Panc1 (cell line): Measurements from ENCODE around the gene MRNIP.

Experiments
- POLR2AphosphoS5 ChIP-seq: IDR thresholded peaks from 2 replicates; pipeline ENCODE4 v1.6.1; 2012; ENCODE audit warnings: mild to moderate bottlenecking, low read depth, low read length, moderate library complexity
- SIN3A ChIP-seq: IDR thresholded peaks from 2 replicates; pipeline ENCODE4 v1.6.1; 2012; ENCODE audit warnings: low read depth, mild to moderate bottlenecking, low read length, moderate library complexity, borderline replicate concordance; ENCODE audit not compliant: insufficient read depth
- TF ChIP-seq, protein P1 (sequence below), 2 experiments: IDR thresholded peaks; 2 replicates each; pipeline ENCODE4 v1.6.1; 2011 to 2012; ENCODE audit warnings: low read depth in 2 of 2, control low read depth in 1 of 2, low read length in 1 of 2, mild to moderate bottlenecking in 1 of 2, moderate library complexity in 1 of 2; ENCODE audit not compliant: insufficient read depth in 1 of 2
- TF ChIP-seq, protein P2 (sequence below): fragments of 450-650 bp; IDR thresholded peaks from 2 replicates; pipeline ENCODE4 v1.5.1; 2017; ENCODE audit warnings: mild to moderate bottlenecking

DNA sequence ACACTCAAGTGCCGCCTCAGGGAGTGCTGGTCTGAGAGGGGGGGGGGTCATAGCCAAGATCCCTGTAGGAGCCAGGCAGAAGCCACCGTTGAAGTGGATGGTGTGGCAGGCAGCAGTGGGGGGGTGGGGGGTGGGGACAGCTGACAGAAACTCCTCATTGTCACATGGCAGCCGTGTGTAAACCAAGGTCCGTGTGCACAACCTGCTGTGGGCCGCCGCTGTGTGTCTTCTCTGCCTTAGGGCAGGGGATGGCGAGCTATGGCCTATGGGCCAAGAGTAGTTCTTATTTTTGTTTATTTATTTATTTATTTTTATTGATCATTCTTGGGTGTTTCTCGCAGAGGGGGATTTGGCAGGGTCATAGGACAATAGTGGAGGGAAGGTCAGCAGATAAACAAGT, 24.5 kb downstream of the MRNIP start:
- TF ChIP-seq, protein P1, sequence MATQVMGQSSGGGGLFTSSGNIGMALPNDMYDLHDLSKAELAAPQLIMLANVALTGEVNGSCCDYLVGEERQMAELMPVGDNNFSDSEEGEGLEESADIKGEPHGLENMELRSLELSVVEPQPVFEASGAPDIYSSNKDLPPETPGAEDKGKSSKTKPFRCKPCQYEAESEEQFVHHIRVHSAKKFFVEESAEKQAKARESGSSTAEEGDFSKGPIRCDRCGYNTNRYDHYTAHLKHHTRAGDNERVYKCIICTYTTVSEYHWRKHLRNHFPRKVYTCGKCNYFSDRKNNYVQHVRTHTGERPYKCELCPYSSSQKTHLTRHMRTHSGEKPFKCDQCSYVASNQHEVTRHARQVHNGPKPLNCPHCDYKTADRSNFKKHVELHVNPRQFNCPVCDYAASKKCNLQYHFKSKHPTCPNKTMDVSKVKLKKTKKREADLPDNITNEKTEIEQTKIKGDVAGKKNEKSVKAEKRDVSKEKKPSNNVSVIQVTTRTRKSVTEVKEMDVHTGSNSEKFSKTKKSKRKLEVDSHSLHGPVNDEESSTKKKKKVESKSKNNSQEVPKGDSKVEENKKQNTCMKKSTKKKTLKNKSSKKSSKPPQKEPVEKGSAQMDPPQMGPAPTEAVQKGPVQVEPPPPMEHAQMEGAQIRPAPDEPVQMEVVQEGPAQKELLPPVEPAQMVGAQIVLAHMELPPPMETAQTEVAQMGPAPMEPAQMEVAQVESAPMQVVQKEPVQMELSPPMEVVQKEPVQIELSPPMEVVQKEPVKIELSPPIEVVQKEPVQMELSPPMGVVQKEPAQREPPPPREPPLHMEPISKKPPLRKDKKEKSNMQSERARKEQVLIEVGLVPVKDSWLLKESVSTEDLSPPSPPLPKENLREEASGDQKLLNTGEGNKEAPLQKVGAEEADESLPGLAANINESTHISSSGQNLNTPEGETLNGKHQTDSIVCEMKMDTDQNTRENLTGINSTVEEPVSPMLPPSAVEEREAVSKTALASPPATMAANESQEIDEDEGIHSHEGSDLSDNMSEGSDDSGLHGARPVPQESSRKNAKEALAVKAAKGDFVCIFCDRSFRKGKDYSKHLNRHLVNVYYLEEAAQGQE (IDR thresholded peaks at IDR 0.05; ENCODE audit: insufficient read depth in 1 of 2, low read depth in 2 of 2, low read length in 1 of 2), result no peak
- TF ChIP-seq, protein P2, sequence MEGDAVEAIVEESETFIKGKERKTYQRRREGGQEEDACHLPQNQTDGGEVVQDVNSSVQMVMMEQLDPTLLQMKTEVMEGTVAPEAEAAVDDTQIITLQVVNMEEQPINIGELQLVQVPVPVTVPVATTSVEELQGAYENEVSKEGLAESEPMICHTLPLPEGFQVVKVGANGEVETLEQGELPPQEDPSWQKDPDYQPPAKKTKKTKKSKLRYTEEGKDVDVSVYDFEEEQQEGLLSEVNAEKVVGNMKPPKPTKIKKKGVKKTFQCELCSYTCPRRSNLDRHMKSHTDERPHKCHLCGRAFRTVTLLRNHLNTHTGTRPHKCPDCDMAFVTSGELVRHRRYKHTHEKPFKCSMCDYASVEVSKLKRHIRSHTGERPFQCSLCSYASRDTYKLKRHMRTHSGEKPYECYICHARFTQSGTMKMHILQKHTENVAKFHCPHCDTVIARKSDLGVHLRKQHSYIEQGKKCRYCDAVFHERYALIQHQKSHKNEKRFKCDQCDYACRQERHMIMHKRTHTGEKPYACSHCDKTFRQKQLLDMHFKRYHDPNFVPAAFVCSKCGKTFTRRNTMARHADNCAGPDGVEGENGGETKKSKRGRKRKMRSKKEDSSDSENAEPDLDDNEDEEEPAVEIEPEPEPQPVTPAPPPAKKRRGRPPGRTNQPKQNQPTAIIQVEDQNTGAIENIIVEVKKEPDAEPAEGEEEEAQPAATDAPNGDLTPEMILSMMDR, result no peak
- TF ChIP-seq POLR2AphosphoS5, result no peak
- no peak for TF ChIP-seq SIN3A
